ENCODE data around the gene URAD. TPM values are rescaled to one million over a fixed set of nuclear protein-coding genes. Genes with fewer than 3 reads are reported as not detected.

URAD gene
- total and polyA plus RNA-seq, 7 donors = 15.4 to 30.6 (median 20.8) TPM; not detected in 4

GRCh38 chr13:28026508-28026907 is 38.0 kb upstream of the URAD start:
- Histone ChIP-seq H3K36me3 (no peaks in the 10 kb centered on the region), H3K27ac (no peak overlapping the region), H3K27me3 (no peaks in the 10 kb centered on the region), H3K4me1 (no peaks in the 10 kb centered on the region), H3K4me3 (no peak overlapping the region), H3K9me3 (no peaks in the 10 kb centered on the region)
- no peak for TF ChIP-seq CTCF (IDR thresholded peaks at IDR 0.05)
- intact Hi-C loops (cut with DNase I) = no loop called here
- WGBS, 2 donors = 88 to 93% methylated on average over 9 of the region's 9 CpGs
- DNase-seq = no peak

- Histone ChIP-seq H3K36me3 (no peaks in the 10 kb centered on the region), H3K4me3 (no peak overlapping the region), H3K27me3 (no peaks in the 10 kb centered on the region), H3K4me1 (no peaks in the 10 kb centered on the region), H3K9me3 (no peaks in the 10 kb centered on the region), H3K27ac (no peak overlapping the region)
- TF ChIP-seq POLR2AphosphoS5 (IDR thresholded peaks at IDR 0.05) = no peak
- TF ChIP-seq CTCF (IDR thresholded peaks at IDR 0.05) = no peak
- no peak for TF ChIP-seq EP300 (IDR thresholded peaks at IDR 0.05)
- TF ChIP-seq POLR2A (IDR thresholded peaks at IDR 0.05) = no peak
- no peak for DNase-seq
- intact Hi-C loops (cut with DNase I) = no loop called here
- 74% methylated on average over 9 of the region's 9 CpGs for WGBS, 2 donors
Measured at GRCh38 chr13:28022848-28023518, 34.5 kb upstream of the URAD start.

GRCh38 chr13:28014301-28014700 is 25.8 kb upstream of the URAD start:
- H3K9me3 ChIP-seq = no peaks in the 10 kb centered on the region
- TF ChIP-seq EP300 (IDR thresholded peaks at IDR 0.05) = no peak
- TF ChIP-seq CTCF (IDR thresholded peaks at IDR 0.05) = no peak
- no peak for TF ChIP-seq POLR2AphosphoS5 (IDR thresholded peaks at IDR 0.05)
- no peak for TF ChIP-seq POLR2A (IDR thresholded peaks at IDR 0.05)
- WGBS, 2 donors = 66 to 74% methylated on average over 3 of the region's 3 CpGs
- H3K27me3 ChIP-seq = peaks cover 0 to 9% (median 0%) of the 10 kb centered on the region in 3 donors
- DNase-seq = no peak
- intact Hi-C loops (cut with DNase I) = no loop called here
- no peak overlapping the region for H3K4me3 ChIP-seq
- H3K36me3 ChIP-seq = no peaks in the 10 kb centered on the region
- H3K27ac ChIP-seq = no peak overlapping the region
- H3K4me1 ChIP-seq = no peaks in the 10 kb centered on the region

GRCh38 chr13:28013482-28013881 is 25.0 kb upstream of the URAD start:
- intact Hi-C loops (cut with DNase I) = no loop called here
- H3K27me3 ChIP-seq = peaks cover 0 to 10% (median 0%) of the 10 kb centered on the region in 3 donors
- no peak for DNase-seq
- no peak overlapping the region for H3K27ac ChIP-seq
- no peak overlapping the region for H3K4me3 ChIP-seq
- H3K4me1 ChIP-seq = no peaks in the 10 kb centered on the region
- TF ChIP-seq EP300 (IDR thresholded peaks at IDR 0.05) = no peak
- no peak for TF ChIP-seq CTCF (IDR thresholded peaks at IDR 0.05)
- no peak for TF ChIP-seq POLR2AphosphoS5 (IDR thresholded peaks at IDR 0.05)
- H3K36me3 ChIP-seq = no peaks in the 10 kb centered on the region
- 88 to 96% methylated on average over 1 of the region's 1 CpG for WGBS, 2 donors
- no peaks in the 10 kb centered on the region for H3K9me3 ChIP-seq

- no peaks in the 10 kb centered on the region for H3K4me1 ChIP-seq
- no peak overlapping the region for H3K27ac ChIP-seq
- intact Hi-C loops (cut with DNase I) = no loop called here
- H3K27me3 ChIP-seq = peaks cover 0 to 10% (median 0%) of the 10 kb centered on the region in 3 donors
- no peaks in the 10 kb centered on the region for H3K36me3 ChIP-seq
- DNase-seq = no peak
- H3K4me3 ChIP-seq = no peak overlapping the region
- no peaks in the 10 kb centered on the region for H3K9me3 ChIP-seq
- TF ChIP-seq POLR2AphosphoS5 (IDR thresholded peaks at IDR 0.05) = no peak
- no peak for TF ChIP-seq POLR2A (IDR thresholded peaks at IDR 0.05)
- no peak for TF ChIP-seq CTCF (IDR thresholded peaks at IDR 0.05)
- no peak for TF ChIP-seq EP300 (IDR thresholded peaks at IDR 0.05)
Measured at GRCh38 chr13:28012896-28013295, 24.4 kb upstream of the URAD start.
